ENCODE data around the gene DMD. TPM values are rescaled to one million over a fixed set of nuclear protein-coding genes. Genes with fewer than 3 reads are reported as not detected.

The DMD gene
- total RNA-seq, 1 donor from 2014 or later = 2.5 TPM

GRCh38 chrX:31542566-31542965 lies 1668.8 kb downstream of the DMD start:
- no peak for TF ChIP-seq CTCF (IDR thresholded peaks at IDR 0.05; ENCODE audit: insufficient read depth, low read length, poor library complexity, severe bottlenecking)
- no peaks in the 10 kb centered on the region for H3K36me3 ChIP-seq (ENCODE audit: control insufficient read depth, insufficient read depth, low read length)
- H3K4me3 ChIP-seq (ENCODE audit: low read depth, low read length) = no peak overlapping the region
- no peaks in the 10 kb centered on the region for H3K27me3 ChIP-seq (ENCODE audit: control insufficient read depth, insufficient read depth, low read length)
- no peak for DNase-seq (ENCODE audit: low read depth)

DNA sequence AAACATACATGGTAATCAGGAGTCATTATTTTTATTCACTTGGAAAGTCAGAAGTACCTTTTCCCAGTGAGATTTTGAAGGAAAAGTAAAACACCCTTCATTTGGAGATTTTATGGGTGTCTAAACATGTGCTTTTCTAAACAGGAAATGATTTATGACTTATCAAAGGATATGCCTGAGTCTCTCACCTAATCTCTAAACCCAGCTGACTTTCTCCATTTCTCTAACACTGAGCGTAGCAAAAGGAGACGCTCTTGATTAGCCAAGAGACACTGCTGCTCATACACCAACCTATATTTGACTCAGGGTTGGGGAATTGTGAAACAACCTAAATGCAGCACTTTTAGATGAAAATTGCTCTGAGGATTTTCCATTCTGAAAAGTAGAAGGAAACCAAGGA lies 1671.0 kb downstream of the DMD start:
- no peak overlapping the region for H3K4me3 ChIP-seq (ENCODE audit: low read depth, low read length)
- TF ChIP-seq CTCF (IDR thresholded peaks at IDR 0.05; ENCODE audit: insufficient read depth, low read length, poor library complexity, severe bottlenecking) = no peak
- DNase-seq (ENCODE audit: low read depth) = no peak
- H3K27me3 ChIP-seq (ENCODE audit: control insufficient read depth, insufficient read depth, low read length) = no peaks in the 10 kb centered on the region
- no peaks in the 10 kb centered on the region for H3K36me3 ChIP-seq (ENCODE audit: control insufficient read depth, insufficient read depth, low read length)

DNA sequence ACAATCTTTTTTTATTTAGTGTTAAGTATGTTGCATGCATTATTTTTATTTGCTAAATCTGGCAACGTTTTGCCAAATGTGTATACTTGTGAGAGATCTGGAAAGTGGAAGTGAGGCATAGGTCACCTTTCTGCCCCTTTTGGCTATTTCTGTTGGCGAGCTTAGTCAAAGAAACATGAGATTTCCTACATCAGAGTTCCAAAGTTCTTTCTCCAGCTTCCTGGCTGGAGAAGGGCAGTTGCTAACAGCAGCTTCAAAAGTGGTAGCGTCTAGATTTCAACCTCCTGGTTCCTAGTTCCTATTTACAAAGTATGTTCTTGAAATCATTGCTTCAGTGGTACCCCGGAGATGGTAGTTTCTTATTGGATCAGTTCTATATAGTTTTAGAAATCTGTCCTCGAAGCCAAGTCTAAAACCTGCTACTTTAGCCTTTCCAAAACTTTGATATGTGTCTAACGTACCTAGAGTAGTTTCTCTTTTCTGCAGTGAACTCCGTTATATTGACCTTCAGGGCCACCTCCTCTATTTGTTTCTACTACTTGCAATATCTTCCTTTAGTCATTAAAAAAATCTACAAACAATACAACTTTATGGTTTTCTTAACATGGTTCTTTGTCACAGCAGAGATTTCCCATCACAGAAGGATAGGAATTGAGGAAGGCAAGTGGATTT lies 1683.8 kb downstream of the DMD start:
- Histone ChIP-seq H3K27me3 (ENCODE audit: control insufficient read depth, insufficient read depth, low read length) (no peaks in the 10 kb centered on the region), H3K36me3 (ENCODE audit: control insufficient read depth, insufficient read depth, low read length) (no peaks in the 10 kb centered on the region), H3K4me3 (ENCODE audit: low read depth, low read length) (no peak overlapping the region)
- TF ChIP-seq CTCF (IDR thresholded peaks at IDR 0.05; ENCODE audit: insufficient read depth, low read length, poor library complexity, severe bottlenecking) = no peak
- DNase-seq (ENCODE audit: low read depth) = no peak

DNA sequence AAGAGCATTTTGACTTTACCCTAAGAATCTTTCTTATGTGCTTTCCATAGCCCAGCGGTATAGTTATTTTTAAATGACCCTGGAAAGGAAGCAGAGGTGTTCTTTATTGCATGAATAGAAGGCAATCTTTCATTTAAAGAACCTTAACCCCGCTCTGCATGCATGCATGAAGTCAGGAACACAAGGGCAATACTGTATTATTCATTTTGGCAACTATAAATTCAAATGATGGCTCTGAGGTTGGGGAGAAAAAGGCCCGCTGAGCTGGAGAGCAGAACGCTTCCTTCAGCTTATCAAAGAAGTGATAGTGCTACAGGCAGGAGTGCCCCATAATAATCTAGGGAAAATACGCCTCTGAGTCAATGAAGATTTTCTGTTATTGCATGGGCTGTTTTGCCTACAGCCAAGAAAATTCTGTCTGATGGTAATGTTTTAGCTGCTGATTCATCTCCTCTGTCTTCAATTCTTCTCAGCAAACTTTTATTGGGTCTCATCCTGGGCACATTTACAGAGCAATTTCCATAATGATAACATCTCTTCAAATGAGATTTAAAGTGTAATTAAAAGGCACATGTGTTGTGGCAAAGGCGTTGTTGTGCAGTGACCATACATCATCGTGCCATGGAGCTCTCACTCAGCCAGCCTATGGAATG lies 1687.3 kb downstream of the DMD start:
- DNase-seq (ENCODE audit: low read depth) = no peak
- Histone ChIP-seq H3K36me3 (ENCODE audit: control insufficient read depth, insufficient read depth, low read length) (no peaks in the 10 kb centered on the region), H3K4me3 (ENCODE audit: low read depth, low read length) (no peak overlapping the region), H3K27me3 (ENCODE audit: control insufficient read depth, insufficient read depth, low read length) (no peaks in the 10 kb centered on the region)
- TF ChIP-seq CTCF (IDR thresholded peaks at IDR 0.05; ENCODE audit: insufficient read depth, low read length, poor library complexity, severe bottlenecking) = no peak

- TF ChIP-seq CTCF (IDR thresholded peaks at IDR 0.05; ENCODE audit: insufficient read depth, low read length, poor library complexity, severe bottlenecking) = no peak
- Histone ChIP-seq H3K36me3 (ENCODE audit: control insufficient read depth, insufficient read depth, low read length) (no peaks in the 10 kb centered on the region), H3K4me3 (ENCODE audit: low read depth, low read length) (no peak overlapping the region), H3K27me3 (ENCODE audit: control insufficient read depth, insufficient read depth, low read length) (no peaks in the 10 kb centered on the region)
- no peak for DNase-seq (ENCODE audit: low read depth)
Measured at GRCh38 chrX:31522760-31523159, 1688.6 kb downstream of the DMD start.

DNA sequence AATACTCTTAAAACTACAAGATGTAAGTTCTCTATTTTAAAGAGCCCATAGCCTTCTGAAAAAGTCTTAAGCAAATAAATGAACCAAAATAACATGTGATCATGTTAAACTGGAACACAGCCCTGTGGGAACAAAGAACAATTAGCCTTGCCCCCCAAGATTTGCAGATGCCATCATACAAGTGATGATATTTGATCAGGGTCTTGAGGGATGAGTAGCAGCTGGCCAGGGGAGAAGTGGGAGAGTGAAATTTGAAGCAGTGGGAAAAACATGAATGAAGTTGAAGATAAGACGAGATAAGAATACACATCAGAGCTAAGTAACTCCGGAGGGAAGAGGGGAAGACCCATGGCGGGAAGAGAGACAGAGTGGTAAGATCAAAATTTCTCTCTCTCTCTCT lies 1689.4 kb downstream of the DMD start:
- Histone ChIP-seq H3K4me3 (ENCODE audit: low read depth, low read length) (no peak overlapping the region), H3K27me3 (ENCODE audit: control insufficient read depth, insufficient read depth, low read length) (no peaks in the 10 kb centered on the region), H3K36me3 (ENCODE audit: control insufficient read depth, insufficient read depth, low read length) (no peaks in the 10 kb centered on the region)
- no peak for DNase-seq (ENCODE audit: low read depth)
- TF ChIP-seq CTCF (IDR thresholded peaks at IDR 0.05; ENCODE audit: insufficient read depth, low read length, poor library complexity, severe bottlenecking) = no peak

All from kidney epithelial cell (primary cell).